SK-N-SH (cell line): Measurements from ENCODE around the gene TFPT.

ENCODE experiments used
- EZH2phosphoT487 ChIP-seq: fragments of 200-600 bp; sonication (generic); IDR thresholded peaks from 2 replicates; pipeline ENCODE4 v1.6.1; 2017; ENCODE audit warnings: low read depth, mixed run types, mild to moderate bottlenecking, antibody characterized with exemption, moderate library complexity, borderline replicate concordance
- NRF1 ChIP-seq: IDR thresholded peaks from 2 replicates; pipeline ENCODE4 v1.6.1; 2012; ENCODE audit warnings: low read depth, mild to moderate bottlenecking, low read length
- RFX5 ChIP-seq: IDR thresholded peaks from 2 replicates; pipeline ENCODE4 v1.6.1; 2012; ENCODE audit warnings: mild to moderate bottlenecking, improper control_type of control experiment, low read length
- SMC3 ChIP-seq: IDR thresholded peaks from 2 replicates; pipeline ENCODE4 v1.6.1; 2012; ENCODE audit warnings: low read depth, low read length, improper control_type of control experiment
- TAF1 ChIP-seq: IDR thresholded peaks from 2 replicates; pipeline ENCODE4 v1.6.1; 2012; ENCODE audit warnings: low read depth, mild to moderate bottlenecking, low read length, moderate library complexity, borderline replicate concordance
- YY1 ChIP-seq: IDR thresholded peaks from 2 replicates; pipeline ENCODE4 v1.4.0; 2012; ENCODE audit warnings: low read depth, mild to moderate bottlenecking
- TF ChIP-seq, protein P1 (sequence below): IDR thresholded peaks from 2 replicates; pipeline ENCODE4; 2012
- TF ChIP-seq, protein P2 (sequence below): fragments of 200-600 bp; sonication (generic); IDR thresholded peaks from 2 replicates; pipeline ENCODE4 v1.6.1; 2017; ENCODE audit warnings: antibody characterized with exemption, mild to moderate bottlenecking, moderate library complexity

DNA sequence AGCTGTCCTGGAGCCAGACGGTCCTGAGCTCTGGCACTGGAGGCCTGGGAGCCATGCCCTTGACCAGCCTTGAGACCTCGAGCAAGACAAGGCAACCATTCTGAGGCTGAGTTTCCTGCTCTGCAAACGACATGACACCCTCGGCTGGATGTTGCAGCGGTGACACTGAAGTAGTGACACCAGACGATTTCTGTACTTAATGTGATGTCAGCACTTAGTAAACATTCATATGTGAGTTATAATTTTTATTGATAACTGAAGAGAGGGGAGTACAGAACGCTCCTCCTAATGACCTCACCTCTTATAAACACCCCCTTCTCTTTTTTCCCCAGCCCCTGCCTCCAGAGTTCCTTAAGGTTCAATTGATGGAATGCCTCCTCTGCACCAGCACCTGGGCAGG, 7.0 kb downstream of the TFPT start:
- TF ChIP-seq, protein P1, sequence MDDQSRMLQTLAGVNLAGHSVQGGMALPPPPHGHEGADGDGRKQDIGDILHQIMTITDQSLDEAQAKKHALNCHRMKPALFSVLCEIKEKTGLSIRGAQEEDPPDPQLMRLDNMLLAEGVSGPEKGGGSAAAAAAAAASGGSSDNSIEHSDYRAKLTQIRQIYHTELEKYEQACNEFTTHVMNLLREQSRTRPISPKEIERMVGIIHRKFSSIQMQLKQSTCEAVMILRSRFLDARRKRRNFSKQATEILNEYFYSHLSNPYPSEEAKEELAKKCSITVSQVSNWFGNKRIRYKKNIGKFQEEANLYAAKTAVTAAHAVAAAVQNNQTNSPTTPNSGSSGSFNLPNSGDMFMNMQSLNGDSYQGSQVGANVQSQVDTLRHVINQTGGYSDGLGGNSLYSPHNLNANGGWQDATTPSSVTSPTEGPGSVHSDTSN: no peak
- TF ChIP-seq SMC3 (no peak), RFX5 (no peak), TAF1 (no peak), EZH2phosphoT487 (no peak), NRF1 (no peak), YY1 (no peak)
- TF ChIP-seq, protein P2, sequence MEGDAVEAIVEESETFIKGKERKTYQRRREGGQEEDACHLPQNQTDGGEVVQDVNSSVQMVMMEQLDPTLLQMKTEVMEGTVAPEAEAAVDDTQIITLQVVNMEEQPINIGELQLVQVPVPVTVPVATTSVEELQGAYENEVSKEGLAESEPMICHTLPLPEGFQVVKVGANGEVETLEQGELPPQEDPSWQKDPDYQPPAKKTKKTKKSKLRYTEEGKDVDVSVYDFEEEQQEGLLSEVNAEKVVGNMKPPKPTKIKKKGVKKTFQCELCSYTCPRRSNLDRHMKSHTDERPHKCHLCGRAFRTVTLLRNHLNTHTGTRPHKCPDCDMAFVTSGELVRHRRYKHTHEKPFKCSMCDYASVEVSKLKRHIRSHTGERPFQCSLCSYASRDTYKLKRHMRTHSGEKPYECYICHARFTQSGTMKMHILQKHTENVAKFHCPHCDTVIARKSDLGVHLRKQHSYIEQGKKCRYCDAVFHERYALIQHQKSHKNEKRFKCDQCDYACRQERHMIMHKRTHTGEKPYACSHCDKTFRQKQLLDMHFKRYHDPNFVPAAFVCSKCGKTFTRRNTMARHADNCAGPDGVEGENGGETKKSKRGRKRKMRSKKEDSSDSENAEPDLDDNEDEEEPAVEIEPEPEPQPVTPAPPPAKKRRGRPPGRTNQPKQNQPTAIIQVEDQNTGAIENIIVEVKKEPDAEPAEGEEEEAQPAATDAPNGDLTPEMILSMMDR: no peak
